ENCODE measurements around the gene ITGBL1.

DNA sequence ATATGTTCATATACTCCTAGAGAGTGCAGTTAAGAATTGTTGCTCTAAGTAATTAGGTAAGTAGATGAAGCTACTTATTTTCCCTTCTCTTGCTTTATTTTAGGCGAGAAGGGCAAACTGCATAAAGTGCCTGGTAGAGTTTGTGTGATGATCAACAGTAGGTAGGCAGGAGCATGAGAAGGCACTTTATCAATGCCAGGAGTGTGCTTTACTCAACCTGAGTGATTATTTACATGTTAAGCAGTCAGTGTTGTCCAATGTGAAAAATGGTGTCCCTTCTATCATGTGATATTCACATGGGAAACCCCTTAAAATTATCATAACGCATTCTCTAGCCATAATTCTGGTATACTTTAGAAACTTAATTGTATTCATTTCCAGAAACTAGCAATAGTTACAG is 294.0 kb downstream of the ITGBL1 start:
- no peak for TF ChIP-seq ZNF354C (tag by site-specific recombination; IDR thresholded peaks at IDR 0.05; ENCODE audit: borderline replicate concordance, low read depth)
- TF ChIP-seq, protein P1, sequence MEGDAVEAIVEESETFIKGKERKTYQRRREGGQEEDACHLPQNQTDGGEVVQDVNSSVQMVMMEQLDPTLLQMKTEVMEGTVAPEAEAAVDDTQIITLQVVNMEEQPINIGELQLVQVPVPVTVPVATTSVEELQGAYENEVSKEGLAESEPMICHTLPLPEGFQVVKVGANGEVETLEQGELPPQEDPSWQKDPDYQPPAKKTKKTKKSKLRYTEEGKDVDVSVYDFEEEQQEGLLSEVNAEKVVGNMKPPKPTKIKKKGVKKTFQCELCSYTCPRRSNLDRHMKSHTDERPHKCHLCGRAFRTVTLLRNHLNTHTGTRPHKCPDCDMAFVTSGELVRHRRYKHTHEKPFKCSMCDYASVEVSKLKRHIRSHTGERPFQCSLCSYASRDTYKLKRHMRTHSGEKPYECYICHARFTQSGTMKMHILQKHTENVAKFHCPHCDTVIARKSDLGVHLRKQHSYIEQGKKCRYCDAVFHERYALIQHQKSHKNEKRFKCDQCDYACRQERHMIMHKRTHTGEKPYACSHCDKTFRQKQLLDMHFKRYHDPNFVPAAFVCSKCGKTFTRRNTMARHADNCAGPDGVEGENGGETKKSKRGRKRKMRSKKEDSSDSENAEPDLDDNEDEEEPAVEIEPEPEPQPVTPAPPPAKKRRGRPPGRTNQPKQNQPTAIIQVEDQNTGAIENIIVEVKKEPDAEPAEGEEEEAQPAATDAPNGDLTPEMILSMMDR (tag by site-specific recombination; IDR thresholded peaks at IDR 0.05) = no peak
- no peak for TF ChIP-seq ZNF530 (tag by site-specific recombination; IDR thresholded peaks at IDR 0.05; ENCODE audit: low read depth)
- TF ChIP-seq, protein P2, sequence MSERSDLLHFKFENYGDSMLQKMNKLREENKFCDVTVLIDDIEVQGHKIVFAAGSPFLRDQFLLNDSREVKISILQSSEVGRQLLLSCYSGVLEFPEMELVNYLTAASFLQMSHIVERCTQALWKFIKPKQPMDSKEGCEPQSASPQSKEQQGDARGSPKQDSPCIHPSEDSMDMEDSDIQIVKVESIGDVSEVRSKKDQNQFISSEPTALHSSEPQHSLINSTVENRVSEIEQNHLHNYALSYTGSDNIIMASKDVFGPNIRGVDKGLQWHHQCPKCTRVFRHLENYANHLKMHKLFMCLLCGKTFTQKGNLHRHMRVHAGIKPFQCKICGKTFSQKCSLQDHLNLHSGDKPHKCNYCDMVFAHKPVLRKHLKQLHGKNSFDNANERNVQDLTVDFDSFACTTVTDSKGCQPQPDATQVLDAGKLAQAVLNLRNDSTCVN (tag by site-specific recombination; optimal IDR thresholded peaks at IDR 0.05) = no peak
- TF ChIP-seq ZSCAN30 (tag by site-specific recombination; IDR thresholded peaks at IDR 0.05) = no peak
- no peak for TF ChIP-seq ZNF24 (tag by site-specific recombination; IDR thresholded peaks at IDR 0.05)
- TF ChIP-seq, protein P3, sequence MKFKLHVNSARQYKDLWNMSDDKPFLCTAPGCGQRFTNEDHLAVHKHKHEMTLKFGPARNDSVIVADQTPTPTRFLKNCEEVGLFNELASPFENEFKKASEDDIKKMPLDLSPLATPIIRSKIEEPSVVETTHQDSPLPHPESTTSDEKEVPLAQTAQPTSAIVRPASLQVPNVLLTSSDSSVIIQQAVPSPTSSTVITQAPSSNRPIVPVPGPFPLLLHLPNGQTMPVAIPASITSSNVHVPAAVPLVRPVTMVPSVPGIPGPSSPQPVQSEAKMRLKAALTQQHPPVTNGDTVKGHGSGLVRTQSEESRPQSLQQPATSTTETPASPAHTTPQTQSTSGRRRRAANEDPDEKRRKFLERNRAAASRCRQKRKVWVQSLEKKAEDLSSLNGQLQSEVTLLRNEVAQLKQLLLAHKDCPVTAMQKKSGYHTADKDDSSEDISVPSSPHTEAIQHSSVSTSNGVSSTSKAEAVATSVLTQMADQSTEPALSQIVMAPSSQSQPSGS (tag by site-specific recombination; IDR thresholded peaks at IDR 0.05; ENCODE audit: low read depth) = no peak
- no peak for TF ChIP-seq ZNF658 (tag by site-specific recombination; IDR thresholded peaks at IDR 0.05)
- TF ChIP-seq, protein P4, sequence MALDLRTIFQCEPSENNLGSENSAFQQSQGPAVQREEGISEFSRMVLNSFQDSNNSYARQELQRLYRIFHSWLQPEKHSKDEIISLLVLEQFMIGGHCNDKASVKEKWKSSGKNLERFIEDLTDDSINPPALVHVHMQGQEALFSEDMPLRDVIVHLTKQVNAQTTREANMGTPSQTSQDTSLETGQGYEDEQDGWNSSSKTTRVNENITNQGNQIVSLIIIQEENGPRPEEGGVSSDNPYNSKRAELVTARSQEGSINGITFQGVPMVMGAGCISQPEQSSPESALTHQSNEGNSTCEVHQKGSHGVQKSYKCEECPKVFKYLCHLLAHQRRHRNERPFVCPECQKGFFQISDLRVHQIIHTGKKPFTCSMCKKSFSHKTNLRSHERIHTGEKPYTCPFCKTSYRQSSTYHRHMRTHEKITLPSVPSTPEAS (tag by site-specific recombination; IDR thresholded peaks at IDR 0.05) = no peak
- no peak for TF ChIP-seq ZEB2 (tag by site-specific recombination; IDR thresholded peaks at IDR 0.05)
- no peak for TF ChIP-seq ZNF747 (tag by site-specific recombination; IDR thresholded peaks at IDR 0.05)

Measured in HEK293 (cell line).